Thymus (tissue), 11 donors: ENCODE data around the gene WFDC12. TPM values are rescaled to one million over a fixed set of nuclear protein-coding genes. Genes with fewer than 3 reads are reported as not detected.

Experiments used
- DNase-seq, 9 donors: peaks; one replicate each; pipeline ENCODE4 v3.0.0-alpha.2; 2013; ENCODE audit warnings: low spot score in 9 of 9, low read depth in 6 of 9, missing footprints in 1 of 9
- H3K27ac ChIP-seq, 2 donors: one replicate each; pipeline ENCODE4 v1.5.1; 2013; ENCODE audit warnings: control low read depth in 1 of 2, low read depth in 1 of 2, low read length in 1 of 2, mild to moderate bottlenecking in 1 of 2, moderate library complexity in 1 of 2
- H3K27me3 ChIP-seq, 2 donors: one replicate each; pipeline ENCODE4 v1.5.1; 2013; ENCODE audit warnings: low read length in 1 of 2; ENCODE audit not compliant: control insufficient read depth in 2 of 2, insufficient read depth in 1 of 2
- H3K36me3 ChIP-seq, 2 donors: one replicate each; pipeline ENCODE4 v1.5.1; 2013; ENCODE audit warnings: low read length in 1 of 2, mild to moderate bottlenecking in 1 of 2, moderate library complexity in 1 of 2; ENCODE audit not compliant: control insufficient read depth in 2 of 2, insufficient read depth in 2 of 2
- H3K4me1 ChIP-seq, 2 donors: one replicate each; pipeline ENCODE4 v1.5.1; 2013; ENCODE audit warnings: low read length in 2 of 2; ENCODE audit not compliant: control insufficient read depth in 2 of 2, insufficient read depth in 2 of 2
- H3K4me3 ChIP-seq, 2 donors: one replicate each; pipeline ENCODE4 v1.5.1; 2013; ENCODE audit warnings: low read length in 2 of 2, control low read depth in 1 of 2, mild to moderate bottlenecking in 1 of 2
- H3K9me3 ChIP-seq, 2 donors: one replicate each; pipeline ENCODE4 v1.5.1; 2013; ENCODE audit warnings: low read length in 1 of 2, mild to moderate bottlenecking in 1 of 2; ENCODE audit not compliant: control insufficient read depth in 2 of 2, insufficient read depth in 1 of 2
- WGBS: extraction: QIAGEN DNeasy Blood & Tissue Kit; methylation state at CpG from one replicate; pipeline ENCODE4 v1.1.7; 2013; 5-methylcytosine and 5-hydroxymethylcytosine counted together
- polyA plus RNA-seq: library from polyadenylated mRNA; stranded (reverse); fragments of 200-250 nt; gene quantifications from one replicate; pipeline ENCODE4 v1.2.3, GENCODE V29; 2013
- total RNA-seq: library from RNA; stranded (reverse); fragments of 120-200 nt; gene quantifications from one replicate; pipeline ENCODE4 v1.2.4, GENCODE V29; 2013
- donor health status: healthy.

WFDC12 gene
- total and polyA plus RNA-seq, 2 donors = 1.0 to 6.8 TPM

- DNase-seq = no peak
- Histone ChIP-seq H3K27ac (no peak overlapping the region), H3K36me3 (no peaks in the 10 kb centered on the region), H3K4me1 (no peaks in the 10 kb centered on the region), H3K4me3 (no peak overlapping the region), H3K9me3 (no peaks in the 10 kb centered on the region), H3K27me3 (no peaks in the 10 kb centered on the region)
- WGBS = 96% methylated on average over 7 of the region's 7 CpGs
These were observed 36.0 kb downstream of the WFDC12 start for GRCh38 chr20:45088247-45088646.

- H3K9me3 ChIP-seq = no peaks in the 10 kb centered on the region
- no peak overlapping the region for H3K27ac ChIP-seq
- DNase-seq = no peak
- 89% methylated on average over 1 of the region's 1 CpG for whole genome bisulfite sequencing
- peaks cover 0 to 3% of the 10 kb centered on the region in 2 donors for H3K36me3 ChIP-seq
- H3K4me3 ChIP-seq = no peak overlapping the region
- no peaks in the 10 kb centered on the region for H3K4me1 ChIP-seq
- H3K27me3 ChIP-seq = no peaks in the 10 kb centered on the region
These were observed 36.5 kb downstream of the WFDC12 start for GRCh38 chr20:45087814-45088213.

GRCh38 chr20:45087097-45087790 is 37.0 kb downstream of the WFDC12 start:
- peaks cover 0 to 7% of the 10 kb centered on the region in 2 donors for H3K36me3 ChIP-seq

GRCh38 chr20:45085867-45086266 is 38.4 kb downstream of the WFDC12 start:
- WGBS = 93% methylated on average over 1 of the region's 1 CpG
- Histone ChIP-seq H3K27me3 (no peaks in the 10 kb centered on the region), H3K27ac (no peak overlapping the region), H3K36me3 (peaks cover 9 to 17% of the 10 kb centered on the region in 2 donors), H3K9me3 (peaks cover 0 to 4% of the 10 kb centered on the region in 2 donors), H3K4me3 (no peak overlapping the region), H3K4me1 (no peaks in the 10 kb centered on the region)
- no peak for DNase-seq

More at GRCh38 chr20:45087097-45087790, 37.0 kb downstream of the WFDC12 start:
- no peak for DNase-seq
- H3K4me1 ChIP-seq = no peaks in the 10 kb centered on the region
- H3K4me3 ChIP-seq = no peak overlapping the region
- H3K9me3 ChIP-seq = no peaks in the 10 kb centered on the region
- 70% methylated on average over 3 of the region's 3 CpGs for WGBS
- H3K27me3 ChIP-seq = no peaks in the 10 kb centered on the region
- H3K27ac ChIP-seq = no peak overlapping the region

- no peaks in the 10 kb centered on the region for H3K27me3 ChIP-seq
- no peak overlapping the region for H3K27ac ChIP-seq
- peaks cover 0 to 4% of the 10 kb centered on the region in 2 donors for H3K9me3 ChIP-seq
- DNase-seq = no peak
- peaks cover 14 to 22% of the 10 kb centered on the region in 2 donors for H3K36me3 ChIP-seq
- 87% methylated on average over 2 of the region's 2 CpGs for WGBS
- H3K4me1 ChIP-seq = no peaks in the 10 kb centered on the region
- H3K4me3 ChIP-seq = no peak overlapping the region
These were observed 39.0 kb downstream of the WFDC12 start for GRCh38 chr20:45085289-45085688.

- Histone ChIP-seq H3K4me3 (no peak overlapping the region), H3K36me3 (peaks cover 17 to 35% of the 10 kb centered on the region in 2 donors), H3K27me3 (no peaks in the 10 kb centered on the region), H3K9me3 (peaks cover 0 to 4% of the 10 kb centered on the region in 2 donors), H3K27ac (no peak overlapping the region), H3K4me1 (no peaks in the 10 kb centered on the region)
- no peak for DNase-seq
- 97% methylated on average over 1 of the region's 1 CpG for WGBS
These were observed 41.1 kb downstream of the WFDC12 start for GRCh38 chr20:45083127-45083526.

- peaks cover 20 to 39% of the 10 kb centered on the region in 2 donors for H3K36me3 ChIP-seq
- 99% methylated on average over 3 of the region's 3 CpGs for WGBS
- H3K9me3 ChIP-seq = peaks cover 0 to 4% of the 10 kb centered on the region in 2 donors
- no peak for DNase-seq
- no peaks in the 10 kb centered on the region for H3K27me3 ChIP-seq
- H3K4me1 ChIP-seq = no peaks in the 10 kb centered on the region
- no peak overlapping the region for H3K4me3 ChIP-seq
- no peak overlapping the region for H3K27ac ChIP-seq
These were observed 41.8 kb downstream of the WFDC12 start for GRCh38 chr20:45082468-45082867.

- Histone ChIP-seq H3K27me3 (no peaks in the 10 kb centered on the region), H3K4me3 (no peak overlapping the region), H3K27ac (no peak overlapping the region), H3K36me3 (peaks cover 27 to 53% of the 10 kb centered on the region in 2 donors), H3K9me3 (peaks cover 0 to 4% of the 10 kb centered on the region in 2 donors), H3K4me1 (no peaks in the 10 kb centered on the region)
- DNase-seq = no peak
- 96% methylated on average over 5 of the region's 5 CpGs for WGBS
These were observed 43.2 kb downstream of the WFDC12 start for GRCh38 chr20:45080867-45081624.

- WGBS = 97% methylated on average over 3 of the region's 3 CpGs
- Histone ChIP-seq H3K4me1 (no peaks in the 10 kb centered on the region), H3K27ac (no peak overlapping the region), H3K27me3 (no peaks in the 10 kb centered on the region), H3K4me3 (no peak overlapping the region), H3K36me3 (peaks cover 57 to 66% of the 10 kb centered on the region in 2 donors), H3K9me3 (peaks cover 0 to 4% of the 10 kb centered on the region in 2 donors)
- no peak for DNase-seq
These were observed 46.7 kb downstream of the WFDC12 start for GRCh38 chr20:45077559-45077958.
